GM12872 (cell line): ENCODE results near the gene ZMYM2.

ENCODE experiments used
- CTCF ChIP-seq: IDR thresholded peaks from 3 replicates; pipeline ENCODE4 v1.5.1; 2011; ENCODE audit warnings: low read depth, mild to moderate bottlenecking, low read length, moderate library complexity; ENCODE audit not compliant: insufficient read depth

ZMYM2 gene

GRCh38 chr13:20118268-20119140 is 160.0 kb downstream of the ZMYM2 start:
- TF ChIP-seq CTCF: 0 out of 3 replicates have a peak, but pooled peaks have one; percentile 19

GRCh38 chr13:20119960-20120359 is 161.4 kb downstream of the ZMYM2 start:
- TF ChIP-seq CTCF: no peak

- TF ChIP-seq CTCF: no peak
Observed at GRCh38 chr13:20121159-20121525, 162.6 kb downstream of the ZMYM2 start.

GRCh38 chr13:20124303-20124702 is 165.8 kb downstream of the ZMYM2 start:
- no peak for TF ChIP-seq CTCF

- TF ChIP-seq CTCF: no peak
Observed at GRCh38 chr13:20125129-20125782, 166.7 kb downstream of the ZMYM2 start.

GRCh38 chr13:20125783-20126165 is 167.2 kb downstream of the ZMYM2 start:
- TF ChIP-seq CTCF: no peak

- TF ChIP-seq CTCF: no peak
Observed at GRCh38 chr13:20126541-20127261, 168.2 kb downstream of the ZMYM2 start.
